Measurements from ENCODE around the gene RAPGEF1.

Gene RAPGEF1

DNA sequence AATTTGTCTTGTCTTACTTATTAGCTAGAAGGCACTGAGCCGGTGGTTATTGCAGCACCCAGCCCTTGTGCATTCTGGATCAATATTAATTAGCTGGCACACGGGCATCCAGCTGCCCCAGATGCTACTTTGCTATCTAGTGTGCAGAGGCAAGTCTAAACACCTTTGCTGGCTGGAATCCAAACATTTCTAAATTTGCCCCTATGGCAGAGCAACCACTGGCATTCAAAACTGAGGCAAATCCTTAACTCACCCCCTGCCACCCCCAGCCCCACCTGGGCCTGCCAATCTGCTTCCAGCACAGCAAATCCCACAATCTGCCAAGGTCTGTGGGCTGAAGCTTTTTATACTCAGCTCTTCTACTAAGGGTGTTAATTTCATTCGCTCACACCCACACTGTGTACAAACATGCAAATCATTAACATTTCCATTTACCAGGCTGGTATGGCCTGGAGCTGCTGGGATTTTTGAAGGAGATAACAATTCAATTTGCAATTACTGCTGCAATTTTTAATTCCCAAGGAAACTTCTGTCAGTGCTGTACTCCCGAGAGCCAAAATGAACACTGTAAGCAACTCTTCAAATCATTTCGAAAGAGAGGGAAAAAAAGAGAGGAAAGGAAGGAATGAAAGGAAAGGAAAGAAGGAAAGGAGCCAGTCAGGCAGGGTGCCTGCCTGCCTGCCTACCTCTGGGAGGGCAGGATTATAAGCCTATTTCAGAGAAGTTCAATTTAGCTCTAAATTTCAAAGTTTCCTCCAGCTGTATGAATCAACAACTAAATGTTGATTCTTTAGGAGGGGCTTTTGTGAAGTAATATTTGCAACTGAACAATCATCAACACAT, 35.5 kb downstream of the RAPGEF1 start:
- DNase-seq = no peak

DNA sequence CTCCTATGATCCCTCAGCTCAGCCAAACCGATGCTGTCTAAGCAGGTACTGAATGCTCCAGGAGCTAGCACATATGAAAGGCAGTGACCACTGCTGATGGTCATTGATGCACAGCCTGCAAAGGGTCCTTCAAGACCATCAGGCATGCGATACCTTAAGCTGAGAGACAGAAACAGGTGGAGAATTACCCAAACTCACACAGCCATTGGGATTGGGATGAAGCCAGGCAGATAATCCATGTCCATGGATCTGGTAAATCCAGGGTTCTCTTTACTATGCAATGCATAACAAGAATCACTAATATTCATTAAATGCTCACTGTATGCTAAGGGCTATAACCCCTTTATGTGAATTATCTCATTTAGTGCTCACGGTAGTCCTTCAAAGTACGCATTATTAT, 36.2 kb downstream of the RAPGEF1 start:
- DNase-seq = no peak

DNA sequence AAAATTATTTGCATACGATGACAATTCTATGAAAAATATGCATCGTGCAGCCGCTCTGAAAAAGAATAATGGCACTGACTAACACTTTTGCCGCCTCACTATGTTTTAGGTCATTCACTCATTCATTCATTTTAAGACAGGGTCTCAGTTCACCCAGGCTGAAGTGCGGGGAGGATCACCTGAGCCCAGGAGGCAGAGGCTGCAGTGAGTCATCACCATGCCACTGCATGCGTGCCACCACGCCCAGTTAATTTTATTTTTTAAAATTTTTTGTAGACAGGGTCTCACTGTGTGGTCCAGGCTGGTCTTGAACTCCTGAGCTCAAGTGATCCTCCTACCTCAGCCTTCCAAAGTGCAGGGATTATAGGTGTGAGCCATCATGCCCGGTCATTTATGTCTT, 37.0 kb downstream of the RAPGEF1 start:
- no peak for DNase-seq

DNA sequence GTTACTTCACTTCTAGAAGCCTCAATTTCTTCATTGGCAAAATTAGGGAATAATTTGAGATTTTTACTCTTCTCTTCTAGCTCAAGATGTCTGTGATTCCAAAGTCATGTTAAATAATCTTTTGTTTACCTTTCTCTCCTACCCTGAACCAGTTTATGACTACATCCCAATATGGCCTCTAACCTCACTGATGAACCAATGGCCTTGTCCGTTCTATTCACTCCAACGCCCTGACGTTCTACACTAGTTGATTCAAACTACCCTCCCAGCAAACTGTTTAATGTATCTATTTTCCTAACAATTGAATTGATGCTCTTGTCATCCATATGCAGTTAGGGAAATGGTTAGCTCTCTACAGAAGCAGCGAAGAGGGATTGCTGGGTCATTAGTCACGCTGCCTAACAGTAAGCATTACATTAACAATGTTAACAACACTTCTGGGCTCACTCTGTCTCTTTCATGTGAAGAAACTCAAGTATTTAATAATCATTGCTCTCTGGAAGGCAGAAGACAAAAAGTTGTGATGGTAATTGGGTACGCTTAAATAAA, 38.0 kb downstream of the RAPGEF1 start:
- DNase-seq = no peak

DNA sequence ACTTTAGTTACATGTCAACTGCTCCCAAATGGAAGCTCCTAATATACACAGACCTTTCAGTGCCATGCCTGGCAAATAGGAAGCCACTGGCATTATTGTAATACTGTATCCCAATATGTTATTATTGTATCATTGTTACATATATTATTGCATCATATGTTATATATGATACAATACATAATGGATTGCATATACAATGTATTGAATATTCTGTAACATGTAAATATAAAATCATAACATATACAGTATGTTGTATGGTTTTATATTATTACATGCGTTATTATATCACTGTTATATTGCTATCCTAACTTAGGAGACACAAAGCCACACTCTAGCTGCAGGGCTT, 38.5 kb downstream of the RAPGEF1 start:
- no peak for DNase-seq

DNA sequence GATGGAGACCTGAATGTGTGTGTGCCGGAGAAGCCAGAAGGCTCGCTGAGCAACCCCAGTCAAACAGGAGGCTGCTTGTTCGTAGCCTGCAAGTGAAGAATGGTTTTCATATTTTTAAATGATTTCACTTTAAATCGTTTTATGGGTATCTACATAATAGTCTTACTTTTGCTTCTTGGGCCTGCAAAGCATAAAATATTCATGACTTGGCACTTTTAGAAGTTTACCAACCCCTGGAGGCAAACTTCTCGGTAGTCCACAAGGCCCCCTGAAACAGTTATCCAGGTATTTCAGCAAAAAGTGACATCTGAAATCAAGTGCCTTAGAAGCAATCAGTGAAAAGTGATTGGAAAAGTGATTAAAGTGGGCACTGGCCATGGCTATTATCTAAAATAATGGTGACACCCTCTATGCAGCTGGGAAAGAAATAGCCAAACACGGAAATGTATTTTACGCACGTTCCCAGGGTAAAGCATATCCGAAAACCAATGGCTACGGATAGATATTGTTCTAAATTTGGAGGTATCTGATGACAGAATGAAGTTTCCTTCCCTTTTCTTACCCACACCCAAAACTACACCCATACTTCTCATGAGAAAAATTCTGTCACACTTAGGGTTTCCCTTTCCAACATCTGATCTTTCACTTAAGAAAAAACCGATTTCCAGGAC, 39.0 kb downstream of the RAPGEF1 start:
- peak; percentile 22 to 36 for DNase-seq

DNA sequence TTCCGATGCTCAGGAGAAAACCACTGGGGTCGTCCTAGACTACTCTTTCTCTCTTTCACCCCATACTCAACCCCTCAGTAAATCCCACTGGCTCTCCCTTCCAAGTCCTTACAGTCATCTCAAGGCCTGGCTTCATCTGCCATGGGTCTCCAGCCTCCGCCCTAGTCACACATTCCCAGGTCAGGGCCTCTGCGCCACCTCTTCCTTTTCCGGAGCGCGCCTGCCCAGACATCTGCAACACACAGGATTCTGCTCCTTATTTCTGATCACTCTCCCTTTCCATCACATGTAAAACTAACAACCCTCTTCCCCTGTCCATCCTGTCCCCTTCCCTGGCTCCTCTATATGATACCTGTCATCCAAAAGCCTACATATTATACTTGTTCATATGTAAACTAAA, 39.8 kb downstream of the RAPGEF1 start:
- DNase-seq = no peak

DNA sequence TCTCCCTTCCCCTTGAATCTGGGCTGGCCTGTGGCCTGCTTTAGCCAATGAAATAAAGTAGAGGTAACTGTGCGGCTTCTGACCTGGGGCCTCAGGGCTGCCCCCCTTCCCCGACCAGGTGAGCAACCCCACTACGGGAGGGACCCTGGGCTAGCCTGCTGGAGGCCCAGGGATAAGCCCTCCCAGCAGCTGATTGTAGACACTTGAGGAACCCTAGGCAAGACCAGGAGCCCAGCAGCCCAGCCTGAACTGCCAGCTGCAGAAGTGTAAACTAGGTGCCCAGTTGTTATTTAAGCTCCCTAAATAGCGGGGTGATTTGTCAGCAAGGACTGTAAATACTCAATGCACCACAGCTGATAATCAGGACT, 41.3 kb downstream of the RAPGEF1 start:
- no peak for DNase-seq

DNA sequence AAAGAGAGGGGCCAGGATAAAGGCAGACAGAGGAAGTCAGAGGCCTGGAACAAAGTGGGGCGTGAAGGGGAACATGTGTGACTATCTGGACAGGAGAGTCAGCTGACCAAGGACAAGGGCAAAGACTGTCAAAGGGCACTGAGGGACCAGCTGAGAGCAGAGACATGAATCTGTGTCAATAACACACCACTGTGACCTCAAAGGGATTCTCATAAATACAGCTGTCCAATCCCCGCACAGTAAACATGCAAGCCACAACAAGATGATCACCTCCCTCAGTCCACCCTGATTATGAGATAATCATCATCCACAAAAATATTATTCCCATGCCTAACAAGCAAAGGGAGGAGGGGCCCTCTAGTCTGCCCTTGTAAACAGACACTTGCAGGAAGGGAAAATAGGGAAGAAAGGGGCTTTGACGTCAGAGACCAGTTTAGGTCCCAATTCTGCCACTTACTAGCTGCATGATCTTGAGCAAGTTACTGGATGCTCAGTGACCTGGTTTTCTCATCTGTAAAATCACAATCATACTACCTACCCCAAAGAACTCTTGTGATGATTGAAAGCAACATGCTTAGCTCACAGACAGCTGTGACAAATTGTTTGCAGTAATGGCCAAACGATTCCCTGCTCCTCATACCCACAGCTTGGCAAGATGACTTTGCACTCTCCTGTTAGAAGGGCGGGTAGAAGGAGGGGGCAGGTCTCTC, 41.8 kb downstream of the RAPGEF1 start:
- peak; percentile 12 to 24 for DNase-seq

DNA sequence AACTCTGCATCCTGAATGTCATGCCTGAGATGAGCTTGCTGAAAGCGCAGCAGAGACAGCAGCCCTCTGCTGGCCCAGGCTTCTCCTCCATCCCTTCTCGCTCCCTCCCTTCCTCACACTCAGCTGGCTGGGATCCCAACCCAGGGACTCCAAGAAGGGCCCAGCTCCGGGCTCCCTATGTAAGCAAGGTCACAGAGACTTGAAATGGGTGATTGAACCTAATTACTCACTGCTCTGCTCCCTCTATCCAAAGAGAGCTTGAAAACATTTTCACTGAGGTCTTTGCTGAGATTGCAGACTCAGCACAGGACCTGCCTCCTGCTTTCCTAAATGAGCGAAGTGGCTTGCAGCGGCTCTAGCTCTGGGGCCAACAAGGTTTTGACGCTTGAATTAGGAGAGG, 42.8 kb downstream of the RAPGEF1 start:
- DNase-seq = no peak

DNA sequence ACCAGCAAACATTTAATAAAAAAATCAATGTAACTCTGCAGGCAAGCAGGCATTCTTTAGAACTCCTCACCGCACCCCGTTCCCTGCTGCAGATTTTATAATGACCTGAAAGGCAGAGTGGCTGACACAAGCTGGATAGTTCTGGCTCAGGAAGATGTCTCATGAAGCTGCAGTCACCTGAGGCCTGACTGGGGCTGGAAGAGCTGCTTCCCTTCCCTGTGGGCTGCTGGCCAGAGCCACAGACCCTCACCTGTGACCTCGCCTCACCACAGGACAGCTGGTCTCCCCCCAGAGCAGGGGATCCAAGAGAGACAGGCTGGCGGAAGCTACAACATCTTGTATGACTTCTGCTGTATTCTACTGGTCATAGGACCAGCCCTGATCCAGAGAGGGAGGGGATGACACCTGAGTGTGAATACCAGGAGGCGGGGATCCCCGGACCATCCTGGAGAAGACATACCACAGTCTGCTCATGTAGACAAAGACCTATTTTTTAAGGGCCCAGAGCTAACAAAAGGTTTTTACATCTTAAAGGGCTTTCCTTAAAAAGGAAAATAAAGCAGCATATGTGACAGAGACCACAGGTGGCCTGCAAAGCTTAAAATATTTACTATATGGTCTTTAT, 43.9 kb downstream of the RAPGEF1 start:
- no peak for DNase-seq

DNA sequence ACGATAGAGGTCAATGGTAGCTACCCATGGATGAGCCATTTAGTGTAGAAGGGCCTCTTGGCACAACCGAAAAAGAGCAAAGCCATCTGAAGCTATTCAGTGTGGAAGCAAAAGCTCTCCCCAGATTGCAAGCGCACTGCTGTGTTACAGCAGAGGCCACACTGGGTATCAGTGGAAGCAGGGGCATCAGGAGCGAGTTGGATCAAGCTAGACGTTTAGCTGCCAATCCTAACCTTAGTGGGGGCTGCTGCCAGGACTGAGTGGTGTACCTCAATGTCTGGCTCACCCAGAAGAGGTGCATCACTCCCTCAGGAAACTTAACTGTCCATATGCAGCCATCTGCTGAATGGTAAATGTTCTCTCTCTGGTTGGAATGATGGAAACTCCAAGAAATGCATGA, 44.5 kb downstream of the RAPGEF1 start:
- DNase-seq = no peak

DNA sequence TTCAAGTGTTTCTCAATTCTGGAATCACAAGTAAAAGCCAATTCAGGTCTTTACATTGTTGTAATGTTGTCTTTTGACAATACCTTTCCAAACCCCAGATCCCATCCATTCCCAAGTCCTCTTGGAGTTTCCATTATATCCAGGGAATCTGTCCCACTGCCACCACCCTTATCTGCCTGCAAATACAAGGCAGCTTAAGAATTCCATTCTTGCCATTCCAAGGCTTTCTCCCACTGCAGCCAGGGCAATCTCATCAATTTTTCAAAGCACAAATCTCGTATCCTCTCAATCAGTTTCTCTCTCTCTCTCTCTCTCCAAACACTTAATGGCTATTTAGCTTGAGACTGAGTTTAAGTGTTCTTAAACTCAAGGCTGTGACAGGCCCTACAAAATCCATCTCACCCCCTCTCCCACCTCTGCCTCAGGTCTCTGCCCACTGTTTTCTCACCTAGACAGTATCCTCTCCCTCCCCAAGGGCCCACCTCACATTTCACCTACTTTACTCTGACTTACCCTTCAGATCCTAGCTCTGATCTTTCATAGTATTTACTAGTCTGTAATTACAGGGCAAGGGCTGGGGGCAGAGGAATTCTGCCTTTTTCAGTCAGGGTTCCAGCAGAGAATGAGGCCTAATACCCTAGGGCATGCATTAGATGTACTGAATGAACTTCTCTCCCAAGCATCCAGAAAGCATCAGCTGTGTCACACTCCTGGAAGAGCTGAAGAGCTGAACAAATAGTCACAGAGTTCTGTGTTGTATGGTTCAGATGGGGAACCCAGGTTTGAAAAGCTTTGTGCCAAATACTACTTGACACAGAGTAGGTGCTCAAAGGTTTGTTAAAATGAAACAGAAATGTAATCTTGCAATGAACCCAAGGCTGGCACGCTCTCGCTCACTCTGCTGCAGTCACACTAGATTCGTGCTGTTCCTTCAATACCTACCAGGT, 46.0 kb downstream of the RAPGEF1 start:
- DNase-seq = no peak

DNA sequence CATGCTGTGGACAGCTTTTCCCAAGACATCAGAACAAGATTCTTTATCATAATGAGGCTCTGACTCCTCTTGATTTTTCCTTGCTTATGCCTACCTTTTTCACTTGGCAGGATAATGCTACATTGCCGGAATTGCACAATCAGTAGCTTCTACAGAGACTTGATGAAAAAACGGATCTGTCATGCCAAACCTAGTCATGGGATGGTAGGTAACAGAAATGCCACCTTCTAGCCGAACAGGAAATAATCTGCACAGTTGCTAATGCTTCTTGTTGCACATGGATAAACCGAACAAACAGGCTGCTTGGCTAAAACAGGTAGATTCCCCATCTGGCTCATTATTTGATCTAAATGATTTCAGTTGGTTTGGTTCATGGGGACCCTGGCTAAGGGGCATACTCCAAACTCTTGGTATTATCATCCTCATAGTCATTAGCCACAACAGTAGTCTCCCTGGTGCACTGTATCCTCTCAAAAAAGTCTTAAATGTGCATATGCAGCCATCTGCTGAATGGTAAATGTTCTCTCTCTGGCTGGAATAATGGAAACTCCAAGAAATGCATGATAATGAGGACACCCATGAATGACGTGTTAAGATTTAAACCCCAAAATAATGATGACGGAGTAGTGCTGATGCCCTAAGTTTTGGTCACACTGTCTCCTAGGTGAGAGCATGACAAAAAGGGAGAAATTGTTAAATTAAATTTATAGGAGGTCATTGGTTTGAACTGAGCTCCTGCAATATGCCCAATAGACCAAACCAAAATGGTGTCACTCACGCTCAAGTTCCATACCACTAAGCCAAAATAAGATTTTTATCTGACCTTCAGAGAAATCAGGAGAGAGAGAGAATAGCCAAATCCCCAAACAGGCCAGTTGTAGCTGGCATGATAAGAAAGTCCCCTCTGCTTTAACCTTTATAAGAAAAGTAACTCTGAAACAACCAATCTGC, 47.0 kb downstream of the RAPGEF1 start:
- DNase-seq = no peak

DNA sequence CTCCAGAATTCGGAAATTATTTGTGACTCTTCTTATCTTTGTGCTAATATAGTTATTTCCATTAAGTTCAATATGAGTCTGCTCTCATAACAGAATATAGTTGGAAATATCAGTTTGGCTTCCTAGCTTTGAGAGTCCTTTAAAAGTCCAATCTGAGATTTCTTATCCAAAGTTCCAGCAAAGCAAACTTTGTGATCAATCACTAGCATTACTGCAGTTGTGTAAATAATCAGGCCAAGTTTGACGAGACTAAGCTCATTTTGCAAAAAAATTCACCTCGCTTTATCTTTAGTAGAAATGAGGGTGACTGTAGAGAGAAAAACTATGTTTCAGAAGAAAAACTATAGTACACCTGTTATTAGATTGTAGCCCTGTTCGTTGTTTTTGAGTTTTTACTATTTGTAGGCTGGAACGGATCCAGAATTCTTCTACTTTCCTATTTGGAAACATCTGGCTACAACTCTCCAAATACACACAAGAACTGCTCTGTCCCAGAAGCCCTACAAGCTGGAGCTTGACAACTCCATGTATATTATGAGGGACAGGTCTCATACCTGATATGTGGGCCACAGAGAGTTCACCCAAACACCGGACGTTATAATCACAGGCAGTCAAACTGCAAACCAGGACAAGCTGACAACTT, 47.8 kb downstream of the RAPGEF1 start:
- no peak for DNase-seq

DNA sequence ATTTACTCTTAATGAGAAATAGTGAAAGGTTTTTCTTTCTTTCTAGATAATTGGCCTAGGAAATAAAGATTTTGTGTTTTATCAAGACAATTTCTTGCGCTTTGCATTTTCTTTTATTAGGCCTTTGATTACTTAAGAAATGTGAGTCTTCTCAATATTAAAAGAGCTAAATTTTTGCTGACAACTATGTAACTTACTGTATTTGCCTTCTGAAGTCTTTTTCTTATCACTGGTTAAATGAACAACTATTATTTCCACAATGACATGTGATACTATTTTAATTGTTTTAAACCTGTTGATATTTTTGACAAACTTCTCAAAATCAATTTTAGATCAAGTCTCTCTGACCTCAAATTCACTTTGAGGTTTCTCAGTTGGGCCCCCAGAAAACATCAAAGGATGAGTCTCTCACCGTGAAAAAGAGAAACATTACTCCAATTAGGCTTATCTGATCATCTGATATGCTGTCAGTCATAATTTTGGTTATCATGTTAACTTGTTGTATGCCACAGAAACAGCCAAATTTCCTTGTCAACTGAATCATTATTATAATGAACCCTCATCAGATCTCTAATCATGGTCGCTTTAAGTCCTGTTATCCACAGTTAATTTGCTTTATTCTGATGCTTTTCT, 48.8 kb downstream of the RAPGEF1 start:
- DNase-seq = no peak

DNA sequence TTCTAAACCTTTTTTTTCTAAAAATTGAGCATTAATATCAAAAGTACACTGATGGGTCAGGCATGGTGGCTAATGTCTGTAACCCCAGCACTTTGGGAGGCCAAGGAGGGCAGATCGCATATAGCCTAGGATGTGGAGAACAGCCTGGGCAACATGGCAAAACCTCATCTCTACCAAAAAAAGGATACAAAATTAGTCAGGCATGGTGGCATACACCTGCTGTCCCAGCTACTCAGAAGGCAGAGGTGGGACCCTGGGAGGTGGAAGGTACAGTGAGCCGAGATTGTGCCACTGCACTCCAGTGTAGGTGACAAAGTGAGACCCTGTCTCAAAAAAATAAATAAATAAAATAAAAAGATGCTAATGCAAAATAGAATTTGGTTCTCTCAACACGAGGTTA, 49.4 kb downstream of the RAPGEF1 start:
- DNase-seq = no peak

DNA sequence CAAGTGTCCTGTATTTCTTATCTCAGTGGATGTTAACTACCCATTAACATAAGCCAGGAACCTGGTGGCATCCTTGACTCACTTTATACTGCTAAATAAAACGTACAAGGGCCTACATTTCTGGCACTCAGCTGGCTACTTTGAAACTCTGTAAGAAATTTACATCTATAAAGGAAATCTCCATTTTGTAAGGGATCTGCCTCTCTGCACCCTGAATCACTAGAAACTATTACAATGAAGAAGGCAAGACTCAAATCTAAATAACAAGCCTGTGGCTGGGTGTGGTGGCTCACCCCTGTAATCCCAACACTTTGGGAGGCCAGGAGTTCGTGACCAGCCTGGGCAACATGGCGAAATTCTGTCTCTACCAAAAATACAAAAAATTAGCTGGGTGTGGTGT, 51.5 kb downstream of the RAPGEF1 start:
- DNase-seq = no peak

DNA sequence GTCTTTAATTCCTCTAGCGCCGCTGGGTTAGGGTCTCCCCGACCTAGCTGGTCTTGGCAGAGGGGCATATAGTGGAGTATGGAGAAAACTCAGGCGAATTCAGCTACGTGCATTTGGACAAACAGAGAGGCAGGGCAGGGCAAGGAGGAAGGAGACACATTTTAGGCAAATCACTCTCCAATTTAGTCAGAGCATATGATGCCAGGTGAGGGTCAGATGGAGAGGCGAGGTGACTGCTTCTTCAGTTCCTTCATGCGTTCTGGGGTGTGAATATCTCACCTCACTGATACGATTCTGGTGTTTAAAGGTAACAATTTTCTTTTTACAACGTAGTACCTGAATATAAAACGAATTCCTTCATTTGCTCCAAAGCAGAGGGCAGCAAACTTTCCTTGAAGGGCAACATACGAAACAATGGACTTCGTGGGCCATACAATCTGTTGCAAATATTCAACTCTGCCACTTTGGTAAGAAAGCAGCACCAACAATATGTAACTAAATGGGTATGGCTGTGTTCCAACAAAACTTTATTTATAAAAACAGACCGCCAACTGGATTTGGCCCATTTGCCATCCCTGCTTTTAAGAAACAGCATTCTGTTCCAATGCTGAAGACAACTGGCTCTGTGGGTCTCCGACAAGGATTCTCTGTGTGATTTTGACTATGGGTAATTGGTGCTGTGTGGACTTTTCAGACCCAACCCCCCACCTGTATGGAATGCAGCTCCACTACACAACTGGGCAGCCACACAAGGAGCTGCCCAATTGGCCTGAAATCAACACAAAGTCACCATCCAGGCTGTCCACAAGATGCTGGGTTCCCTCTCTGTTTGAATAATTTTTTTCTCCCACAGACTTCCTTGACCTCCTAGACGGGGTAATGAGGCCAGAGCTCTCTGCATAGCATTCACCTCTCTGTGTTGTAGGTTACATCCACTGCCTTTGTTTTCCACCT, 53.8 kb downstream of the RAPGEF1 start:
- no peak for DNase-seq

All from Kasumi-1 (cell line).